ENCODE measurements around the gene CYB5RL. TPM values are rescaled to one million over a fixed set of nuclear protein-coding genes. Genes with fewer than 3 reads are reported as not detected.
"Not testable (repeated sequence)": the region's sequence is repeated elsewhere in the genome, so short reads cannot be mapped to it uniquely, and the experiment has no call there.

CYB5RL gene
- total and polyA plus RNA-seq, 2 of the 13 experiments (the other 11 are each of a cell fraction or from before 2014, with no cell fraction given), result 3.7 to 5.0 TPM

DNA sequence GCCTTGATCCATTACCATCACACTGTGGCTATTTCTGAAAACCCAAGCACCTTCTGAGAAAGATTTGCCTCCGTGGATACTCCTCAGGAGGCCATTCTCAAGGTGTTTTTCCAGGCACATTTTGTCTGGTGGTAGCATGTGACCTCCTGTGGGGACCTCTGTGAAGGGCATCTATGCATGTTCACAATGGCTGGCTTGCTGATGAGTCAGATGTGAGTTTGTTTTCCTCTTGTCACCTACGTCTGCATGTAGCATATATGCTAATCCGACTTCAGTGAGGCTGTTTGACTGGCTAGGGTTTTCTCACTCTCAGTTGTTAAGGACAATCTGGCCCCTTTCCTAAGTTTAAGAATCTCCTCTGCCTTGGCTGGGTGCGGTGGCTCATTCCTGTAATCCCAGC lies 8.1 kb upstream of the CYB5RL start:
- FAIRE-seq; H3K4me2 ChIP-seq (ENCODE audit: low read depth, low read length); H3K9me3 ChIP-seq (ENCODE audit: low read length); in situ Hi-C loops (cut with HindIII; ENCODE audit: extremely low pct_ligation_motif_present, low pct_unique_long_range_greater_than_20kb); H3K27me3 ChIP-seq (ENCODE audit: control insufficient read depth in 1 of 2, insufficient read depth in 2 of 2, low read length in 2 of 2); H3K9ac ChIP-seq (ENCODE audit: insufficient read depth, low read depth, low read length); BruUV-seq (replicated peaks); H2AFZ ChIP-seq (ENCODE audit: low read length); CTCF ChIA-PET (ENCODE audit: low intra/inter-chr PET ratio, low total read pairs); H4K20me1 ChIP-seq (ENCODE audit: insufficient read depth, low read length); H3K27ac ChIP-seq (ENCODE audit: extremely low read length, insufficient read depth, low read length); POLR2A ChIA-PET; ATAC-seq; H3K4me1 ChIP-seq (ENCODE audit: insufficient read depth, low read length); DNase-seq (ENCODE audit: low spot score); H3K79me2 ChIP-seq (ENCODE audit: insufficient read depth, low read length); H3K4me3 ChIP-seq (replicated peaks in 1 of 3; ENCODE audit: insufficient read depth in 1 of 3, low read depth in 2 of 3, low read length in 3 of 3): not testable (repeated sequence)
- H3K36me3 ChIP-seq (replicated peaks in 1 of 2; ENCODE audit: control insufficient read depth in 1 of 2, insufficient read depth in 2 of 2, low read length in 2 of 2), result peaks cover 33 to 75% of the 10 kb centered on the region in 2 experiments
- intact Hi-C loops (cut with micrococcal nuclease; ENCODE audit: unreplicated experiment), result loop anchor here (10.0 kb wide), 1 partner anchor 133 kb away; no protein-coding TSS in a partner anchor
- WGBS (ENCODE audit: low lambda C conversion rate), result 67% methylated on average over 3 of the region's 4 CpGs

DNA sequence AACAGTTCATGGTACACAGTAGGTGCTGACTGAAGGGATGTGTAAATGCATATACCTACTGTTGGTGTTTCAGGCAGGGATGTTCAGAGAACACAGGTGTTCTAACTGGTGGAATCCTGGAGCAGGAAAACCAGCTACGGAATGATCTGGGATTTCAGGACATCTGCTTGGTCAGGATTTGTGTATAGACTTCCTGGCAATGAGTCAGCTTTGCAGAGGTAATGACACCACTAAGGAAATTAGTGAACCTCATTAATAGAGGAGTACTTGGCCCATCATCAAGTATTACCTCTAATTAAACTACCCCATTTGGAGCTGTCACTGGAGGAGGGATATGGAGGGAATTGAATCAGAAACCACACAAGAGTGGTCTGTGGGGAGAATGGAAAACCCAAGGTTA lies 7.5 kb upstream of the CYB5RL start:
- H3K27ac ChIP-seq (ENCODE audit: extremely low read length, insufficient read depth, low read length), result no peak overlapping the region
- H2AFZ ChIP-seq (ENCODE audit: low read length), result no peak overlapping the region
- no peak overlapping the region for H3K4me2 ChIP-seq (ENCODE audit: low read depth, low read length)
- no TSS peak for BruUV-seq (replicated peaks)
- DNase-seq (ENCODE audit: low spot score), result no peak
- no peak overlapping the region for H3K9ac ChIP-seq (ENCODE audit: insufficient read depth, low read depth, low read length)
- H3K36me3 ChIP-seq (replicated peaks in 1 of 2; ENCODE audit: control insufficient read depth in 1 of 2, insufficient read depth in 2 of 2, low read length in 2 of 2), result peaks cover 27 to 69% of the 10 kb centered on the region in 2 experiments
- peaks cover 10% of the 10 kb centered on the region for H3K79me2 ChIP-seq (ENCODE audit: insufficient read depth, low read length)
- no peak for TF ChIP-seq USF2 (IDR thresholded peaks at IDR 0.05; ENCODE audit: low read depth, low read length)
- no peak for TF ChIP-seq USF2 (CRISPR knock-in tag; IDR thresholded peaks at IDR 0.05; ENCODE audit: borderline replicate concordance)
- TF ChIP-seq CREM (IDR thresholded peaks at IDR 0.05), result no peak
- no peak for TF ChIP-seq CREM (CRISPR knock-in tag; IDR thresholded peaks at IDR 0.05)
- no peak for TF ChIP-seq MAFF (IDR thresholded peaks at IDR 0.05; ENCODE audit: low read depth, low read length)
- intact Hi-C loops (cut with micrococcal nuclease; ENCODE audit: unreplicated experiment), result loop anchor here (10.0 kb wide), 1 partner anchor 132 kb away; no protein-coding TSS in a partner anchor
- H4K20me1 ChIP-seq (ENCODE audit: insufficient read depth, low read length), result no peaks in the 10 kb centered on the region
- ATAC-seq, result no peak
- WGBS (ENCODE audit: low lambda C conversion rate), result 56% methylated on average over 1 of the region's 1 CpG
- H3K4me1 ChIP-seq (ENCODE audit: insufficient read depth, low read length), result peaks cover 9% of the 10 kb centered on the region
- no peak for FAIRE-seq
- POLR2A ChIA-PET, result no interaction called here
- CTCF ChIA-PET (ENCODE audit: low intra/inter-chr PET ratio, low total read pairs), result no interaction called here
- no peak overlapping the region for H3K4me3 ChIP-seq (replicated peaks in 1 of 3; ENCODE audit: insufficient read depth in 1 of 3, low read depth in 2 of 3, low read length in 3 of 3)
- in situ Hi-C loops (cut with HindIII; ENCODE audit: extremely low pct_ligation_motif_present, low pct_unique_long_range_greater_than_20kb), result no loop called here
- no peaks in the 10 kb centered on the region for H3K27me3 ChIP-seq (ENCODE audit: control insufficient read depth in 1 of 2, insufficient read depth in 2 of 2, low read length in 2 of 2)
- no peaks in the 10 kb centered on the region for H3K9me3 ChIP-seq (ENCODE audit: low read length)
